ENCODE results near the gene SORL1.

Gene SORL1

DNA sequence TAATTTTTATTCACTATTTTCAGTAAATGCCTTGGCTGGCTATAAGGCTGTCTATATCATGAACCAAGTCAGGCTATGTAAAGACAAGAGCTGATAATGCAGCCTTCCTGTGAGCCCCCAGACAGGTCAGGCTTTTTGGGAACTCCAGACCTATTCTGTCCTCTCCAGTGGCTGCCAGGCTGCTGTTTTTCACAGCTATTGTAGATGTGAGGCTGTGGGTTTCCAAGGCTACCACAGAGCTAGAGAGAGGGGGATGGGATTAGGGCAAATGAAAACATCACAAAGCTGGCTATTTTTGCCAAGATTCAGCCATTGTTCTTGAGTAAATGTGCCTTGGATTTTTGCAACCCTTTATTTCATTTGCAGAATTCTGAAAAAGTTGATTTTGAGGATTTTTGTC, 56.3 kb downstream of the SORL1 start:
- DNase-seq (ENCODE audit: low read depth in 2 of 2) = no peak

DNA sequence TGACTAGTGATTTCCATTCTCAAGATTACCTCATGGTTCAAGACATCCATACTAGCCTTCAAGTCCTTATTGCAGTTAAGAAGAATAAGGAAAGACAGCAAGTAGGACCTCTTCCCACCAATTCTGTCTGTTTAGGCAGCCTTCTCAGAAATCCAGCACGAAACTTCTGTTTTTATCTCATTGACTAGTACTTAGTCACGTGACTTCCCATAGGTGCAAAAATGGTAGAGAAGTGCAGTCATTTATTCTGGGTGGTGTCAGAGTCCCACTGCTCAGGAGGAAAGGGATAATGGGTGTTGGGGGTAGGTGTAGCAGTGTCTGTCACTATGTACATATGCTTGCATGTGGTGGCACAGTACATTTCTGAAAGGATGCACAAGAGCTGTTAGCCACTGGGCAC, 58.3 kb downstream of the SORL1 start:
- no peak for DNase-seq (ENCODE audit: low read depth in 2 of 2)

- no peak for DNase-seq (ENCODE audit: low read depth in 2 of 2)
Measured at GRCh38 chr11:121512468-121513465, 60.7 kb downstream of the SORL1 start.

DNA sequence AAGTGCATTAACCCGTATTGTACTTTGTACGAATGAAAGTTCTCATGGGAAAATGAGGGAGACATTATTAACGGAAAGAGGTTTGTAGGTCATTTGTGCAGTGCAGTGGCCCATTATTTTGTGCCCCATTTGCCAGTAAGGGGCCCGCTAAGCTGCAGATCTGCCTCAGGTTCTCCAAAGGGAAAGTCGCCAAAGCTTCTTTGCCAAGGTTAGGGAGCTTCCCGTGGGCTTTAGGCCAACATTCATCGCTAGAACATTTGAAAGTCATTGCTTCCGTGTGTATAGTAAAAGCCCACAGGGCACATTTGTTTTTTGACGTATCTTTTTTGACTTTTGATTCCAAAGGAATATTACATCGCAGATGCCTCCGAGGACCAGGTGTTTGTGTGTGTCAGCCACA, 61.7 kb downstream of the SORL1 start:
- no peak for DNase-seq (ENCODE audit: low read depth in 2 of 2)

- DNase-seq (ENCODE audit: low read depth in 2 of 2) = no peak
Measured at GRCh38 chr11:121514432-121515334, 62.6 kb downstream of the SORL1 start.

DNA sequence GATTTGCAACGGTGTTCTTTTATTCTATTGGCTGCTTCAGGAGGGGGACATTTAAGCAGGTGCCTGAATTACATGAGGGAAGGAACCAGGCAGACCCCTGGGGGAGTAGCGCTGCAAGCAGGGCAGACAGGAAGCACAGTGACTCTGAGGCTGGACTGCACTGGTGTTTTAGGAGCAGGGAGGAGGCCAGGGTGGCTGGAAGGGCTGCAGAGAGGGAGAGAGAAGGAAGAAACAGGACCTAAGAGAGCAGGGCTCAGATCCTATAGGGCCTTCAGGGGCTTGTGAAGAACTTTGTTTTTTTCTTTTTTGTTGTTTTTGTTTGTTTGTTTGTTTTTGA, 63.2 kb downstream of the SORL1 start:
- DNase-seq (ENCODE audit: low read depth in 2 of 2) = no peak

DNA sequence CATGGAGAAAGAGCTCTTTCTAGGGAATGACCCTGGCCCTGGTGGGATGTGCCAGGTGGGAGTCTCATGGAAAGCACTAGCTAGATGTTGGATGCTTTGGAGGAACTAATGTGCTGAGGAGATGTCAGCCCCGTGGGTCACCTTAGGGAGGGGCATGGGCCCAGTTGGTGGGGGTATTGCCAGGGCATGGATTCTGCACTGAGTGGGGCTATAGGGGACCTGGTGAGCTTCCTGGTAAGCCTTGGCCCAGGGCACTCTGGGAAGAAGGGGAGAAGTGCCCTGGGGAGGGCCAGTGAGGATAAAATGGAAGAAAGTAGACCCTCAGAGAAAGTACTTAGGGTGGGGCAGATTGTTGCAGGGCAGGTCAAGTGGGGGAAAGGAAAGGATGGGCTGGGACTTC, 65.9 kb downstream of the SORL1 start:
- DNase-seq (ENCODE audit: low read depth in 2 of 2) = no peak

DNA sequence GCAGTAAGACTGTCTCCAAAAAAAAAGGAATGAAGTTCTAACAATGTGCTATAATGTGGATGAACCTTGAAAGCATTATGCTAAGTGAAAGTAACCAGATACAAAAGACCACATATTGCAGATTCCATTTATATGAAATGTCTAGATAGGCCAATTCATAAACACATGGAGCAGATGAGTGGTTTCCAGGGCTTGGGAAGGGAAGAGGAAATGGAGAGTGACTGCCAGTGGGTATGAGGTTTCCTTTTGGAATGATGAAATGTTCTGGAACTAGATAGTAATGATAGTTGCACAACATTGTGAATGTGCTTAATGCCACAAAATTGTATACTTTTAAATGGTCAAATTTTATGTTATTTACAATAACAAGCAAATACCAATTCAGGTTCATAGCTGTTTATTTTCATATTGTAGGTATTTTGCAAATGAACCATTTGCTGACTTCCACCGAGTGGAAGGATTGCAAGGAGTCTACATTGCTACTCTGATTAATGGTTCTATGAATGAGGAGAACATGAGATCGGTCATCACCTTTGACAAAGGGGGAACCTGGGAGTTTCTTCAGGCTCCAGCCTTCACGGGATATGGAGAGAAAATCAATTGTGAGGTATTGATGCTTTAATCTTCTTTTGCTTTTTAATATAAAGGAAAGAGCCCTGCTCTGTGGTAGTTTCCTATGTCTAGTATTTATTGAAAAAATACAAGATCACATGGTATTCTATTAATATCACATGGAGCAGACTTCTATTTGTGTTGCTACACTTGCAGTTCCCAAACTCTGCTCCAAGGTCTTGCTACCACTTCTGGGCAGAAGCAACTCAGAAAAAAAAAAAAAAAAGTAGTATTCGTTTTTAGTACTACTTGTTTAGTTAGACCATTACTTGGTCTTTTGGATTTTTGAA, 68.4 kb downstream of the SORL1 start:
- no peak for DNase-seq (ENCODE audit: low read depth in 2 of 2)

GRCh38 chr11:121521145-121522042, 69.3 kb downstream of the SORL1 start:
- DNase-seq (ENCODE audit: low read depth in 2 of 2) = no peak

- DNase-seq (ENCODE audit: low read depth in 2 of 2) = no peak
Measured at GRCh38 chr11:121522043-121522941, 70.2 kb downstream of the SORL1 start.

DNA sequence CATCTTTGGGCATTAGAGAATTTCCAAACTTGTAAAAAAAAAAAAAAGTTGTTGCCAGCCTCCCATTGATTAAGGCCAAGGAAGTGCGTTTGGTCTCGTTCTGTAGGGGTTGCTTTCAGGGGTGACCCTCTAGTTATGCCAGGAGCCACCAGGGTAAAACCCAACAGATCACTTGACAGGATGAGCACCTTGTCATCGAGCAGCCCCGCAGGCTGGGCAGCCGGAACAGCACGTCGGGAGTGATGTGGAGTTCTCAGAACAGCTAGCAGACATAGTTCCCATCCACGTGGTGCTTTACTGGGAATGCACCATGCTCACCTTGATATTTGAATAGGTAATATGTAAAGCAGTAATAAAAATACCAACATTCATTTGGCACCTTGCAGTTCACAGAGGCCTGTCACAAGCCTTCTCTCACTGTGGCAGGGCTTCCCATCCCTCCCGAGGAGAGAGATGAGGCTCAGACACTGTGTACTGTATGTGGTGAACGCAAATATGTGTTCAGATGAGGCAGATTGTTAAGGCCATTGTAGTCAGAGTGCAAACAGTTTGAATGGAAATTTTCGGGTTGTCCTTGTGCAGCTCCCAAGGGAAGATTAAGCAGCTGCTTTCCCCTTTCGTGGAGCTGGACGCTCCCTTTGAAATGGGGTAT, 71.6 kb downstream of the SORL1 start:
- no peak for DNase-seq (ENCODE audit: low read depth in 2 of 2)

DNA sequence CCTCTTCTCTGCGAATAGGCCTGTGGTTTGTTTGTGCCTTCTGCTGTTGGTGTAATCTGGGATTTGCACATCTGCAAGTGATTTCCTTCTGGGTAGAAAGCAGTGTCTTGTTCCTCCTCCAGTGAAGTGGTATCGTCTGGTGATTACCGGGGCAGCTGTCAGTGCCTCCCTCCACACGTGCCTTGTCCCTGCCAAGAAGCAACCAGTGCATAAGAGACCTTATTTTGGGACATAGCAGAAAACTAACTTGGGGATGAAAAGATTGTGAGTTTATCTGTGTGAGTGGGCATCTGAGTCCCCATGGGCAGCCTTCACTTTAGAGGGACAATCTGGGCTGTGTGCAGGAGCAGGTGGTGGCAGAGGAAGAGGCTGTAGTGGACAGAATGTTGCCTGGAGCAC, 72.1 kb downstream of the SORL1 start:
- no peak for DNase-seq (ENCODE audit: low read depth in 2 of 2)

GRCh38 chr11:121525376-121525775, 73.3 kb downstream of the SORL1 start:
- no peak for DNase-seq (ENCODE audit: low read depth in 2 of 2)

GRCh38 chr11:121530257-121530656, 78.1 kb downstream of the SORL1 start:
- DNase-seq (ENCODE audit: low read depth in 2 of 2) = no peak

- DNase-seq (ENCODE audit: low read depth in 2 of 2) = no peak
Measured at GRCh38 chr11:121533601-121534000, 81.5 kb downstream of the SORL1 start.

- DNase-seq (ENCODE audit: low read depth in 2 of 2) = no peak
Measured at GRCh38 chr11:121534131-121535093, 82.3 kb downstream of the SORL1 start.

GRCh38 chr11:121535129-121535796, 83.1 kb downstream of the SORL1 start:
- DNase-seq (ENCODE audit: low read depth in 2 of 2) = no peak

All from stimulated activated CD8-positive, alpha-beta memory T cell treated with anti-CD3 and anti-CD28 coated beads, Interleukin-15, amount 100 ng/mL, for 4 hours (primary cell).